Left renal pelvis (tissue), 4 donors: Measurements from ENCODE around the gene PIK3AP1. TPM values are rescaled to one million over a fixed set of nuclear protein-coding genes. Genes with fewer than 3 reads are reported as not detected.
"Not testable (repeated sequence)": the region's sequence is repeated elsewhere in the genome, so short reads cannot be mapped to it uniquely, and the experiment has no call there.

ENCODE experiments used
- DNase-seq, 4 donors: peaks; one replicate each; pipeline ENCODE4 v3.0.0-alpha.2; 2013; ENCODE audit warnings: low read depth in 4 of 4, low spot score in 3 of 4
- polyA plus RNA-seq, 4 donors: library from polyadenylated mRNA; unstranded; fragments of 120-200 nt; gene quantifications; one replicate each; pipeline ENCODE4 v1.2.1, GENCODE V29; 2013; ENCODE audit not compliant: insufficient read length in 4 of 4

The PIK3AP1 gene
- polyA plus RNA-seq, 4 donors: 4.5 to 5.2 (median 4.7) TPM

- DNase-seq: no peak
Observed at GRCh38 chr10:96548589-96548988, 171.7 kb downstream of the PIK3AP1 start.

- DNase-seq: not testable (repeated sequence)
Observed at GRCh38 chr10:96545558-96545957, 174.8 kb downstream of the PIK3AP1 start.

Other genes with a start within 250 kb of the PIK3AP1 start
- gene TLL2, start 206.6 kb downstream of the PIK3AP1 start, polyA plus RNA-seq: under 1 TPM; 0.40 to 0.93 (median 0.73) TPM
- 100 to 1,000 TPM; 178 to 255 (median 202) TPM for gene TM9SF3, start 133.5 kb downstream of the PIK3AP1 start, polyA plus RNA-seq
- gene LCOR, start 111.8 kb upstream of the PIK3AP1 start, polyA plus RNA-seq: 10 to 100 TPM; 13.3 to 30.6 (median 29.9) TPM